Upper lobe of left lung (tissue), 6 donors: ENCODE results near the gene DPY19L1. TPM values are rescaled to one million over a fixed set of nuclear protein-coding genes. Genes with fewer than 3 reads are reported as not detected.
"Not testable (repeated sequence)": the region's sequence is repeated elsewhere in the genome, so short reads cannot be mapped to it uniquely, and the experiment has no call there.

Experiments
- ATAC-seq, 2 donors: fragments of 200-7000 bp; cut with Tn5 transposase; one replicate each; pipeline ENCODE4 v1.9.1; 2022; ENCODE audit warnings: mild to moderate bottlenecking in 2 of 2, moderate library complexity in 2 of 2; ENCODE audit not compliant: low FRiP score in 2 of 2
- DNase-seq, 2 donors: peaks; one replicate each; pipeline ENCODE4 v3.0.0-alpha.2; 2019 to 2020
- H3K27ac ChIP-seq, 4 donors: fragments of 200-600 bp; sonication (generic); one replicate each; pipeline ENCODE4 v1.5.1; 2016 to 2019
- H3K27me3 ChIP-seq, 4 donors: fragments of 200-600 bp; sonication (generic); one replicate each; pipeline ENCODE4 v1.5.1; 2017 to 2019
- H3K36me3 ChIP-seq, 4 donors: fragments of 200-600 bp; sonication (generic); one replicate each; pipeline ENCODE4 v1.5.1; 2016 to 2019
- H3K4me1 ChIP-seq, 4 donors: fragments of 200-600 bp; sonication (generic); one replicate each; pipeline ENCODE4 v1.5.1; 2018 to 2019
- H3K4me3 ChIP-seq, 4 donors: fragments of 200-600 bp; sonication (generic); one replicate each; pipeline ENCODE4 v1.5.1; 2017 to 2019; ENCODE audit warnings: mild to moderate bottlenecking in 2 of 4, moderate library complexity in 1 of 4
- H3K9me3 ChIP-seq, 4 donors: fragments of 200-600 bp; sonication (generic); one replicate each; pipeline ENCODE4 v1.5.1; 2018 to 2019
- CTCF ChIP-seq, 6 experiments: fragments of 450-650 bp in 4 of 6; fragments of 200-600 bp in 2 of 6; sonication (generic) in 2 of 6; IDR thresholded peaks; one replicate each; pipeline ENCODE4 v1.5.1; 2016 to 2019; ENCODE audit warnings: antibody characterized with exemption in 6 of 6
- EP300 ChIP-seq, 4 donors: sonication (generic); formaldehyde crosslinking; IDR thresholded peaks; one replicate each; pipeline ENCODE4 v1.5.1; 2017; ENCODE audit warnings: antibody characterized with exemption in 4 of 4, control low read depth in 2 of 4
- POLR2A ChIP-seq, 4 donors: fragments of 450-650 bp; IDR thresholded peaks; one replicate each; pipeline ENCODE4 v1.5.1; 2016 to 2017; ENCODE audit warnings: antibody characterized with exemption in 4 of 4, mild to moderate bottlenecking in 2 of 4
- POLR2AphosphoS5 ChIP-seq, 2 donors: sonication (generic); formaldehyde crosslinking; IDR thresholded peaks; one replicate each; pipeline ENCODE4 v1.5.1; 2017; ENCODE audit warnings: antibody characterized with exemption in 2 of 2
- WGBS, 2 donors: methylation state at CpG; one replicate each; pipeline ENCODE4 v1.1.5; 2017 to 2018; 5-methylcytosine and 5-hydroxymethylcytosine counted together
- small RNA-seq, 4 donors: library from RNA; depleted of rRNA; stranded (forward); fragments of <200 nt; gene quantifications; one replicate each; pipeline ENCODE3, GENCODE V24; 2016
- total RNA-seq, 6 donors: library from RNA; depleted of rRNA in 4 of 6; stranded (reverse); fragments of >200 nt in 4 of 6; gene quantifications; one replicate each; pipeline versions ENCODE4 v1.1.0 to v1.2.1, GENCODE V29; 2016 to 2021
- donor health status: DM: no; HTN: no; CAD: no; lungs with moderate emphysema.
- donor health status: DM: no; HTN: yes; CAD: no; lungs with severe emphysema.

The DPY19L1 gene
- total RNA-seq, 6 donors from 2014 or later = 4.2 to 39.1 (median 28.3) TPM

GRCh38 chr7:34879871-34880270 is 157.4 kb downstream of the DPY19L1 start:
- Histone ChIP-seq H3K9me3 (peaks cover 6 to 15% (median 10%) of the 10 kb centered on the region in 4 donors), H3K27me3 (no peaks in the 10 kb centered on the region), H3K4me1 (no peaks in the 10 kb centered on the region), H3K27ac (no peak overlapping the region), H3K4me3 (no peak overlapping the region), H3K36me3 (no peaks in the 10 kb centered on the region)
- TF ChIP-seq POLR2A (IDR thresholded peaks at IDR 0.05) = no peak
- TF ChIP-seq CTCF (IDR thresholded peaks at IDR 0.05) = no peak
- no peak for TF ChIP-seq POLR2AphosphoS5 (IDR thresholded peaks at IDR 0.05)
- no peak for TF ChIP-seq EP300 (IDR thresholded peaks at IDR 0.05)
- 61 to 65% methylated on average over 2 of the region's 2 CpGs for WGBS, 2 donors
- no peak for ATAC-seq
- no peak for DNase-seq

GRCh38 chr7:34878944-34879735 is 158.1 kb downstream of the DPY19L1 start:
- H3K9me3 ChIP-seq = peaks cover 6 to 15% (median 10%) of the 10 kb centered on the region in 4 donors
- WGBS, 2 donors = 56 to 67% methylated on average over 8 of the region's 8 CpGs
- H3K27ac ChIP-seq, H3K4me3 ChIP-seq, H3K36me3 ChIP-seq, H3K27me3 ChIP-seq, H3K4me1 ChIP-seq: not testable (repeated sequence)
- ATAC-seq (peak in 1 of 2 donors; percentile 29), DNase-seq (peak in 1 of 2 donors; percentile 8)

Small RNA genes lying within 50 kb of the gene (small RNA-seq; reads per million reads assigned to genes)
- gene MIR548N = 0 to 0.72 (median 0.49) reads per million in 4 donors
- 0 reads per million in 4 donors for gene RF00322

Other genes with a start within 250 kb of the DPY19L1 start
- 1 to 10 TPM in 1 of 6 donors, under 1 TPM in 2, not detected in 3; 0.17 to 2.2 (median 0.61) TPM for gene TBX20, start 216.6 kb upstream of the DPY19L1 start, total RNA-seq